ENCODE data around the gene ELN.

The ELN gene

GRCh38 chr7:74078461-74078860, 50.5 kb downstream of the ELN start:
- TF ChIP-seq CTCF (IDR thresholded peaks at IDR 0.05; ENCODE audit: insufficient read depth, low read depth, low read length, missing control alignments), result no peak
- no peak for DNase-seq (ENCODE audit: low read depth)
- no peak overlapping the region for H3K4me3 ChIP-seq (ENCODE audit: low read length)

DNA sequence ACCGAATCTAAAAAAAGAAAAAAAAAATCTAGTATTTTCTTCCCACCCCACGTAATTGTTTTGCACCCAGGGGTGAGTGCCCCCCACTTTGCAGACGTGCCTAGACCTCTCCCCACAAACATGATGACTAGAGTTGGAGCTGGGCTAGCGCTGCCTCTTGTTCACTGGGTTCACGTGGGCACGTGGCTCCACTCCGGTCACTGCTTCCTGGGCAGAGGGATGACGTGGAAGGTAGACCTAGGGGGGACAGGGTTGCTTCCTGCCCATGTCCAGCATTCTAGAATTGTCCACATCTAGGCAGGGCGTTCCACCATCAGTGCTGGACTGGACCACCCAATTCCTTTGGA, 54.8 kb downstream of the ELN start:
- H3K4me3 ChIP-seq (ENCODE audit: low read length), result no peak overlapping the region
- no peak for TF ChIP-seq CTCF (IDR thresholded peaks at IDR 0.05; ENCODE audit: insufficient read depth, low read depth, low read length, missing control alignments)
- DNase-seq (ENCODE audit: low read depth), result no peak

GRCh38 chr7:74083117-74083876, 55.3 kb downstream of the ELN start, which contains the start of gene LIMK1:
Gene LIMK1 (plus strand): TSS chr7:74083804. CDS start chr7:74083991, 187 bp downstream.
- peak; percentile 78 for DNase-seq (ENCODE audit: low read depth)
- no peak for TF ChIP-seq CTCF (IDR thresholded peaks at IDR 0.05; ENCODE audit: insufficient read depth, low read depth, low read length, missing control alignments)
- H3K4me3 ChIP-seq (ENCODE audit: low read length), result peak within 1 kb of the TSS; percentile 62

GRCh38 chr7:74083928-74084721, 56.2 kb downstream of the ELN start:
- DNase-seq (ENCODE audit: low read depth), result peak; percentile 37
- no peak for TF ChIP-seq CTCF (IDR thresholded peaks at IDR 0.05; ENCODE audit: insufficient read depth, low read depth, low read length, missing control alignments)
- H3K4me3 ChIP-seq (ENCODE audit: low read length), result peak overlapping the region; percentile 62

DNA sequence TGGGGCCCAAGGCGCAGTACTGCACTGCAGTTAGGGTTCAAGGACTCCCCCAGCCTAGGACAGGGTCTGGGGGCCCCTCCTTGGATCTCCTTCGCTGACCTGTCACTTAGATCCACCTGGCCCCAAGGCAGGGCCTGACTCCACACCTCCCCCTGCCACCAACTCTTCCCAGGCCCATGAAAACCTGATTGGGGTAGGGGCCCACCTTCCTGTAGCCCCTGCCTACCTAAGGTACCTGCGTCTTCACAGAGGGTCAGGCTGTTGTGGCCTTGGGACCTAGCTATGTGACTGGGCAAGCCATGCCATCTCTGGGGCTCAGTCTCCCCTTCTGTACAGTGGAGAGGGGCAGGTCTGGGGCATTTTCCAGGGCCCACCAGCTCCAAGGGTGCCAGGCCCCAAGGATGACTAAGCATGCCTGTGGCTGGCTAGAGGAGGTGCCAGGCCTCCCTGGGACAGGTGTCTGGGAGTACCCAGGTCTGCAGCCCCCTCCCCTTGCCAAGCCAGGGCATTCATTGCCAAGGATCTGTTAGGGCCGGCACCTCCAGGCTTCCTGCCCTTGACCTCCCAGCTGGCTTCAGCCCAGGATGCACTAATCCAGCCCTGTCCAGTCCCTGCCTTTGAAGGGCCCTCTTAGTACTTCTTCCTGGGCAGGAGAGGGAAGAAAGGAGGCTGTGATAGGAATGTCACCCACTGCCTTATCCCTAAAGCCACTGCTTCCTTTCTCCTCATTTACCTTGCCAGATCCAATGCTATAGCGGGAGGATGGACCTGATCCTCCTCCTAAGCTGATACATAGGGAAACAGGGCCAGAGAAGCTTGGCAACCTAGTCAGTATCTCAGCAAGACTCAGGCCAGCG, 57.0 kb downstream of the ELN start:
- no peak for DNase-seq (ENCODE audit: low read depth)
- no peak for TF ChIP-seq CTCF (IDR thresholded peaks at IDR 0.05; ENCODE audit: insufficient read depth, low read depth, low read length, missing control alignments)
- peak overlapping the region; percentile 62 for H3K4me3 ChIP-seq (ENCODE audit: low read length)

- H3K4me3 ChIP-seq (ENCODE audit: low read length), result no peak overlapping the region
- TF ChIP-seq CTCF (IDR thresholded peaks at IDR 0.05; ENCODE audit: insufficient read depth, low read depth, low read length, missing control alignments), result no peak
- DNase-seq (ENCODE audit: low read depth), result no peak
These were observed 59.9 kb downstream of the ELN start for GRCh38 chr7:74087791-74088453.

Data from epithelial cell of esophagus (primary cell).